A549 (cell line): ENCODE data around the gene DDX49. TPM values are rescaled to one million over a fixed set of nuclear protein-coding genes. Genes with fewer than 3 reads are reported as not detected.

Source experiments
- ATAC-seq, 2 experiments: fragments of 200-7000 bp in 1 of 2; fragments of >200 bp in 1 of 2; cut with Nextera tagmentation in 1 of 2; cut with Tn5 transposase in 1 of 2; 3 replicates each; pipeline versions ENCODE4 v1.8.0 to v1.9.1; 2018 to 2020; ENCODE audit warnings: mild to moderate bottlenecking in 1 of 2, moderate library complexity in 1 of 2
- CTCF ChIA-PET: fragments of 300-600 bp; sonication (Branson Sonifier 250); formaldehyde crosslinking; extraction: SDS; loops from one replicate; lab custom pipeline; 2021; ENCODE audit warnings: antibody characterized with exemption, inconsistent platforms; lab: Yijun Ruan, JAX
- POLR2A ChIA-PET: fragments of 350-600 bp; formaldehyde crosslinking; extraction: SDS; loops from one replicate; lab custom pipeline; 2021; ENCODE audit warnings: antibody characterized with exemption, inconsistent platforms; lab: Yijun Ruan, JAX
- DNase-seq, 2 experiments: peaks; one replicate each; pipeline versions ENCODE4 v3.0.0 to v3.0.0-alpha.2; 2011 to 2016; ENCODE audit warnings: low read depth in 1 of 2, low spot score in 1 of 2
- FAIRE-seq: peaks from 2 replicates; lab custom pipeline; 2011; peaks lifted over from hg19 to GRCh38; lab: Jason Lieb, UNC
- H3K27ac ChIP-seq, 2 experiments: fragments of >200 bp; sonication (Bioruptor Twin); formaldehyde crosslinking; 3 replicates each; pipeline ENCODE4 v1.5.1; 2016 to 2017
- H3K4me1 ChIP-seq: fragments of >200 bp; sonication (Bioruptor Twin); formaldehyde crosslinking; 3 replicates; pipeline ENCODE4 v1.6.1; 2016
- H3K4me2 ChIP-seq: fragments of >200 bp; sonication (Bioruptor Twin); formaldehyde crosslinking; 3 replicates; pipeline ENCODE4 v1.6.1; 2016
- H3K4me3 ChIP-seq: fragments of >200 bp; sonication (Bioruptor Twin); formaldehyde crosslinking; 3 replicates; pipeline ENCODE4 v1.5.1; 2016
- H3K9me3 ChIP-seq: fragments of >200 bp; sonication (Bioruptor Twin); formaldehyde crosslinking; 3 replicates; pipeline ENCODE4 v1.6.1; 2016
- BCL3 ChIP-seq: fragments of >200 bp; sonication (Bioruptor Twin); formaldehyde crosslinking; IDR thresholded peaks from 3 replicates; pipeline ENCODE4 v1.6.1; 2016
- CBX8 ChIP-seq: fragments of 200-600 bp; sonication (generic); IDR thresholded peaks from 2 replicates; pipeline ENCODE4 v1.6.1; 2016
- CTCF ChIP-seq: fragments of >200 bp; sonication (Bioruptor Twin); formaldehyde crosslinking; IDR thresholded peaks from 3 replicates; pipeline ENCODE4 v1.5.1; 2016
- EHMT2 ChIP-seq: fragments of 200-600 bp; sonication (generic); IDR thresholded peaks from 2 replicates; pipeline ENCODE4 v1.6.1; 2016; ENCODE audit warnings: antibody characterized with exemption, low read depth, mild to moderate bottlenecking, moderate library complexity
- ELK1 ChIP-seq: fragments of 150-350 bp; IDR thresholded peaks from 2 replicates; pipeline ENCODE4 v1.6.1; 2014; ENCODE audit warnings: low read depth, mild to moderate bottlenecking, low read length
- EP300 ChIP-seq, 2 experiments: fragments of >200 bp; sonication (Bioruptor Twin); formaldehyde crosslinking; IDR thresholded peaks; 2 replicates in 1 of 2; 3 replicates in 1 of 2; pipeline ENCODE4 v1.6.1; 2016 to 2017
- ESRRA ChIP-seq: fragments of 150-350 bp; IDR thresholded peaks from 2 replicates; pipeline ENCODE4 v1.6.1; 2014; ENCODE audit warnings: mild to moderate bottlenecking, low read length, borderline replicate concordance
- FOSB ChIP-seq: fragments of 250-450 bp; sonication (Bioruptor Pico); IDR thresholded peaks from 2 replicates; pipeline ENCODE4 v1.5.0; 2020; ENCODE audit warnings: mild to moderate bottlenecking, moderate library complexity
- HEYL ChIP-seq: fragments of 250-450 bp; sonication (Bioruptor Pico); IDR thresholded peaks from 2 replicates; pipeline ENCODE4 v1.8.0; 2021; ENCODE audit warnings: mild to moderate bottlenecking, moderate library complexity
- JUN ChIP-seq, 2 experiments: fragments of >200 bp; sonication (Bioruptor Twin); formaldehyde crosslinking; IDR thresholded peaks; 2 replicates in 1 of 2; 3 replicates in 1 of 2; pipeline ENCODE4 v1.6.1; 2016 to 2017
- KDM5A ChIP-seq: fragments of 200-600 bp; sonication (generic); IDR thresholded peaks from 2 replicates; pipeline ENCODE4 v1.6.1; 2016; ENCODE audit warnings: antibody characterized with exemption, mild to moderate bottlenecking
- MAZ ChIP-seq: fragments of 150-350 bp; IDR thresholded peaks from 2 replicates; pipeline ENCODE4 v1.6.1; 2014; ENCODE audit warnings: antibody characterized with exemption, low read depth, low read length, borderline replicate concordance
- NFE2L2 ChIP-seq: fragments of 150-350 bp; conservative IDR thresholded peaks from 2 replicates; pipeline ENCODE4 v1.6.1; 2014; ENCODE audit warnings: low read length
- NPAS2 ChIP-seq: fragments of 250-450 bp; sonication (Bioruptor Pico); IDR thresholded peaks from 2 replicates; pipeline ENCODE4 v1.8.0; 2022; ENCODE audit warnings: mild to moderate bottlenecking, moderate library complexity, borderline replicate concordance
- PHF8 ChIP-seq: fragments of 200-600 bp; sonication (generic); IDR thresholded peaks from 2 replicates; pipeline ENCODE4 v1.6.1; 2016; ENCODE audit warnings: low read depth, mild to moderate bottlenecking, antibody characterized with exemption, moderate library complexity, borderline replicate concordance
- POLR2AphosphoS2 ChIP-seq: conservative IDR thresholded peaks from 2 replicates; pipeline ENCODE4 v1.6.1; 2012; ENCODE audit warnings: low read length, improper control_type of control experiment, inconsistent platforms
- RCOR1 ChIP-seq: fragments of 150-350 bp; IDR thresholded peaks from 2 replicates; pipeline ENCODE4 v1.6.1; 2014; ENCODE audit warnings: antibody characterized with exemption, low read length, low read depth
- TFCP2L1 ChIP-seq: fragments of 250-450 bp; sonication (Bioruptor Pico); IDR thresholded peaks from 2 replicates; pipeline ENCODE4 v1.5.0; 2021; ENCODE audit warnings: mild to moderate bottlenecking
- TP53 ChIP-seq: fragments of 250-450 bp; sonication (Bioruptor Pico); IDR thresholded peaks from 2 replicates; pipeline ENCODE4 v1.5.0; 2021; ENCODE audit warnings: mild to moderate bottlenecking, moderate library complexity
- ZFP36 ChIP-seq: fragments of 450-650 bp; IDR thresholded peaks from 2 replicates; pipeline ENCODE4 v1.6.1; 2014; ENCODE audit warnings: borderline replicate concordance; ENCODE audit not compliant: partially characterized antibody
- ZSCAN20 ChIP-seq: fragments of 250-450 bp; sonication (Bioruptor Pico); IDR thresholded peaks from 2 replicates; pipeline ENCODE4 v1.8.0; 2022; ENCODE audit warnings: mild to moderate bottlenecking, moderate library complexity
- WGBS: methylation state at CpG from one replicate; pipeline ENCODE4 v1.1.6; 2017; ENCODE audit errors: missing lambda C conversion rate; 5-methylcytosine and 5-hydroxymethylcytosine counted together
- polyA plus RNA-seq, 4 experiments: library from polyadenylated mRNA; depleted of rRNA in 3 of 4; stranded (reverse); fragments of >200 nt; fragmentation: RNase III in 1 of 4; extraction: RNeasy Plus Mini Kit Qiagen cat#74134 plus additional on column Dnase treatment in 1 of 4; gene quantifications; 2 replicates in 3 of 4; 3 replicates in 1 of 4; pipeline ENCODE4 v1.2.3, GENCODE V29; 2011 to 2017
- TF ChIP-seq, protein P1 (sequence below): IDR thresholded peaks from 2 replicates; pipeline ENCODE4 v1.6.1; 2012
- TF ChIP-seq, protein P2 (sequence below): IDR thresholded peaks from 2 replicates; pipeline ENCODE4 v1.6.1; 2012

The DDX49 gene
- polyA plus RNA-seq, 2 of the 4 experiments (the other 2 are of a cell fraction), result 23.4 to 31.5 TPM

DNA sequence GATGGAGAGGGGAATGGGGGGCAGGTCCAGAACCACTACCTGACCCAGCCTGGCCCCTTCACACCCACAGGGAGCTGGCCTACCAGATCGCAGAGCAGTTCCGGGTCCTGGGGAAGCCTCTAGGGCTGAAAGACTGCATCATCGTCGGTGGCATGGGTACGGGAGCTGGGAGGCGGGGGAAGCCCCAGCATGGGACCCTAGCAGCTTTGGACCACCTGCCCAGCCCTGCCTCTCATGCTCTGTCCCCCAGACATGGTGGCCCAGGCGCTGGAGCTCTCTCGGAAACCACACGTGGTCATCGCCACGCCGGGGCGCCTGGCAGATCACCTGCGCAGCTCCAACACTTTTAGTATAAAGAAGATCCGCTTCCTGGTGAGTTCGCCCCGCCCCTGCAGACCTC lies 2.1 kb downstream of the DDX49 start:
- TF ChIP-seq KDM5A, result no peak
- no peak for TF ChIP-seq MAZ
- TF ChIP-seq, protein P1, sequence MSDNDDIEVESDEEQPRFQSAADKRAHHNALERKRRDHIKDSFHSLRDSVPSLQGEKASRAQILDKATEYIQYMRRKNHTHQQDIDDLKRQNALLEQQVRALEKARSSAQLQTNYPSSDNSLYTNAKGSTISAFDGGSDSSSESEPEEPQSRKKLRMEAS, result no peak
- TF ChIP-seq TFCP2L1 (CRISPR knock-in tag), result no peak
- no peak for TF ChIP-seq ESRRA
- H3K4me2 ChIP-seq, result no peak overlapping the region
- WGBS, result 95% methylated on average over 17 of the region's 17 CpGs
- ChIA-PET CTCF (interaction anchor here (1.6 to 2.3 kb wide), 2 partner anchors 14 to 65 kb away, joined by 3 to 8 read pairs; no protein-coding TSS in a partner anchor), POLR2A (no interaction called here)
- DNase-seq (no peak), FAIRE-seq (no peak), ATAC-seq (no peak)
- peaks cover 8% of the 10 kb centered on the region; the same call in 1 of the 3 replicates for H3K4me1 ChIP-seq
- H3K9me3 ChIP-seq, result no peaks in the 10 kb centered on the region
- H3K27ac ChIP-seq, result no peak overlapping the region
- no peak overlapping the region for H3K4me3 ChIP-seq

DNA sequence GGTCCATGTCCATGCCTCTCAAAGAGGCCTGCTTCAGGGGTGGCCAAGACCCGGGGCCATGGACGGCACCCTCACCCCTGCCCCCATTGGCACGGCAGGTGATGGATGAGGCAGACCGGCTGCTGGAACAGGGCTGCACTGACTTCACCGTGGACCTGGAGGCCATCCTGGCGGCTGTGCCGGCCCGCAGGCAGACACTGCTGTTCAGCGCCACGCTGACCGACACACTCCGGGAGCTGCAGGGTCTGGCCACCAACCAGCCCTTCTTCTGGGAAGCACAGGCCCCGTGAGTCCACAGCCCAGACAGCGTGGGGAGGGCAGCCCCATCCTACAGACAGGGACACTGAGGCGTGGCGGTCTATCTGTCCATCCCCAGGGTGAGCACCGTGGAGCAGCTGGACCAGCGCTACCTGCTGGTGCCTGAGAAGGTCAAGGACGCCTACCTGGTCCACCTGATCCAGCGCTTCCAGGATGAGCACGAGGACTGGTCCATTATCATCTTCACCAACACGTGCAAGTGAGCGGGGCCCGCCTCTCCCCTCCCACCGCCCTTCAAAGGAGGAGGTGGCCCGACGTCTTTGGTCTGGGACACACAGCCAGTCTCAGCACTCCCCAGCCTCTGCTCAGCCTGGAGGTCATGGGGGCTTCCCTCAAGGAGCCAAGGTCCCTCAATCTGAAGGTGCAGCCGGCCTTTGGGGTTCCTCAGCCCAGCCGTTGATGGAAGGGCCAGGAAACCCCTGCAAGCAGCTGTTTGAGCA lies 2.9 kb downstream of the DDX49 start:
- CTCF ChIA-PET, result interaction anchor here (0.9 to 2.3 kb wide), 2 partner anchors 64 to 65 kb away, joined by 4 to 8 read pairs; no protein-coding TSS in a partner anchor

More for the DNA sequence above, 2.9 kb downstream of the DDX49 start:
- DNase-seq, result no peak
- ATAC-seq, result no peak
- TF ChIP-seq POLR2AphosphoS2 (no peak), FOSB (CRISPR knock-in tag) (no peak), HEYL (CRISPR knock-in tag) (no peak), ZSCAN20 (no peak), BCL3 (no peak), NPAS2 (no peak), ZFP36 (no peak), EHMT2 (no peak), PHF8 (no peak), CBX8 (no peak), ELK1 (no peak), EP300 (IDR thresholded peaks at IDR 0.05) (no peak), CTCF (no peak), TP53 (CRISPR knock-in tag) (no peak), JUN (IDR thresholded peaks at IDR 0.05) (no peak), NFE2L2 (no peak), RCOR1 (no peak)
- TF ChIP-seq, protein P2, sequence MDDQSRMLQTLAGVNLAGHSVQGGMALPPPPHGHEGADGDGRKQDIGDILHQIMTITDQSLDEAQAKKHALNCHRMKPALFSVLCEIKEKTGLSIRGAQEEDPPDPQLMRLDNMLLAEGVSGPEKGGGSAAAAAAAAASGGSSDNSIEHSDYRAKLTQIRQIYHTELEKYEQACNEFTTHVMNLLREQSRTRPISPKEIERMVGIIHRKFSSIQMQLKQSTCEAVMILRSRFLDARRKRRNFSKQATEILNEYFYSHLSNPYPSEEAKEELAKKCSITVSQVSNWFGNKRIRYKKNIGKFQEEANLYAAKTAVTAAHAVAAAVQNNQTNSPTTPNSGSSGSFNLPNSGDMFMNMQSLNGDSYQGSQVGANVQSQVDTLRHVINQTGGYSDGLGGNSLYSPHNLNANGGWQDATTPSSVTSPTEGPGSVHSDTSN, result no peak
- FAIRE-seq, result no peak
- H3K27ac ChIP-seq, result no peak overlapping the region
- H3K4me2 ChIP-seq, result no peak overlapping the region
- 91% methylated on average over 13 of the region's 29 CpGs for WGBS
- no peak overlapping the region for H3K4me3 ChIP-seq
- no peaks in the 10 kb centered on the region for H3K9me3 ChIP-seq
- peaks cover 8% of the 10 kb centered on the region; the same call in 1 of the 3 replicates for H3K4me1 ChIP-seq
- POLR2A ChIA-PET, result no interaction called here
